Activated CD4-positive, alpha-beta T cell treated with anti-CD3 and anti-CD28 coated beads for 1 hour (primary cell): ENCODE measurements around the gene PRKN.
"Not testable (repeated sequence)": the region's sequence is repeated elsewhere in the genome, so short reads cannot be mapped to it uniquely, and the experiment has no call there.

Experiments
- DNase-seq: peaks from one replicate; pipeline ENCODE4 v3.0.0-alpha.2; 2020

Gene PRKN

DNA sequence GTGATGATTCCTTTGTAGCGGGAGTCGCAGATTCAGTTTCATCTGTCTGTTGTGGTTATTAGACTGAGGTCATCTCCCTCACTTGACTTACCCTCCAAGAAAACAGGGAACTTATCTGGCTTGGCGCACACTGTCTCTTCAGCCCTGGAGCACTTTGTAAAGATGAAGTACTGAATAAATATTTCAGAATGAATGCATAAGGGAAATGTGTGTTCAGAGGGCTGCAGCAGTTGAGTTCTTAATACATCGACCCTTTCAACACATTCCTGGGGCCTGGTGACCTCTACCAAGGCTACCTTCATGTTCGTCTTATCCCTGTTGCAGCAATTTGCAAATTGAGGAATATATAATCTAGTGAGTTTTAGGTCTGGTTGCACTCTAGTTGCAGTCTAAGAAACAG, 801.2 kb downstream of the PRKN start:
- no peak for DNase-seq

- no peak for DNase-seq
Measured at GRCh38 chr6:161924516-161925116, 803.0 kb downstream of the PRKN start.

DNA sequence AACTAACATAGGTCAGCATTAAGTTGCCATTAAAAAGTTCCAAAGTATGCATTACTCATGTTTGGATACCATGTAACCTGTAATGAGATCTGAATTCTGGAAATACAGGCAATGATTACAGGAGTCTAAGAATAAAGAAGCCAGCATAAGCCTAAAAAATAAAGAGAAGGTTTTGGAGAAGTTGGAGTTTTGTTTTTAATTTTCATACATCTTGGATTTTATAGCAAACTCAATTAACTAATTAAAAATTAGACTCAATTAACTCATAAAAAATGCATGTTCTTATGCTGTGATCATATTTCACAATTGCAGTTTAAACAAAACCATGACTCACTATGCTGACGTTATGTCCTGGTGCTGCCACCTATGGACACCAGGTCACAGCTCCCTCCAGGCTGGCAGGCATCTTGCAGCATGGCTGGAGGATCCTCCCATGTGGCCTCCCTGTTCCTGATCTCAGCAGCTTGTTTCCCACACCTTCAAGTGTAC, 804.9 kb downstream of the PRKN start:
- no peak for DNase-seq

DNA sequence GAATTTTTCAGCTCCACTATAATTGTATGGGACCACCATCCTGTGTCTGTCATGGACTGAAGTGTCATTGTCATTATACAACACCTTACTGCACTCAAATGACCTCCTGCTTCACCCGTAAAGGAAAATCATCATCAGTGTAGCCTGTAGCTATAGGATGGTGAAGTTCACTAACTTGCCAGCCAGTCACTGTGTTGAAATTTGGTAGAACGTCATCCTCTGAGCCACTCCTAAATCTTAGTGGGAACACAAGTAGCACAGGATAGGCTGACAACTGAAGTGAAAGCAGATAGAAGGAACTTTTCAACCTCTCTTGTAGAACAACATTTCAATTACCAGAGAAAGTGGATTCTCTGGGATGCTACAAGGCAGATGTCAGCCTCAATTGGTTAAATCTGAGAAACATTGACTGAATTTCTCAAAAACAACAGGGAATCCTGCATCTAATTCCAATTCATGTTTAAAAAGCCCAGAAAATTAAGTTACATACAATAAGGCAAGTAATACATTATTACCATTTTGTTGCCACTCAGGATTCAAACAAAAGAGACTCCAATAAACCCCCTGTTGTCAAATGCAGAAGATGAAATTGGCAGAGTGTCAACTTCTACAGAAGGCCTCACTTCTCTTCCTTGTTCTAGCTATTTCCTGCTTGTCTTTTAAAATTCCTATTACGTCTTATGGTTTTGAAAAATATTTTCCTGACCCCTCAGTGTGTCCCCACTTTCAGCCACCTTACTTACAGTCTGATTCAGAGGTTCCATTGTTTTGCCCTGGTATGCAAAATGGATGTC, 805.8 kb downstream of the PRKN start:
- no peak for DNase-seq

GRCh38 chr6:161919691-161920090, 807.9 kb downstream of the PRKN start:
- DNase-seq = no peak

GRCh38 chr6:161918628-161919205, 808.8 kb downstream of the PRKN start:
- no peak for DNase-seq

- no peak for DNase-seq
Measured at GRCh38 chr6:161918109-161918531, 809.4 kb downstream of the PRKN start.

- DNase-seq = no peak
Measured at GRCh38 chr6:161917645-161918044, 809.9 kb downstream of the PRKN start.

DNA sequence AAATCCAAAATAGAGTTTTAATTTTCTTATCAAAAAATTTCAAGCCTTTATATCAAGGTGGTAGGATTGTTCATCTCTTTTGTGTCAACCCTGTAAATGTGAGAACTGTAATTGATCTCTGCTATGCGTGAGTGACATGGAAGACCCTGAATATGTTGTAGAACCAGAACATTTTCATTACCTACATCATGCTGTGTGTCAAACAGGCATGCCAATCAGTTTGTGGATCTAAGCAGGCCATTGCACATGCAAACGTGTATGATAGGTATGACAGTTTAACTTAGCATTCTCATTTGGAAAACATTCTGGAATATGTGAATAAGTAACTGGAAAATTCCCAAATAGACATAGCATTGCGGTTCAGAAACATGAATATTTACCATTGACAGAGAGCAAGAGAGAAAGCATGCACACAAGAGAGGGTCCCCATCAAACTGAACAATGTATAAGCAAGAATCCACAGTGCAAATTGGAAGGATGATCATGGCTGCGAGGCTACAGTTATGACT, 812.1 kb downstream of the PRKN start:
- DNase-seq = no peak

DNA sequence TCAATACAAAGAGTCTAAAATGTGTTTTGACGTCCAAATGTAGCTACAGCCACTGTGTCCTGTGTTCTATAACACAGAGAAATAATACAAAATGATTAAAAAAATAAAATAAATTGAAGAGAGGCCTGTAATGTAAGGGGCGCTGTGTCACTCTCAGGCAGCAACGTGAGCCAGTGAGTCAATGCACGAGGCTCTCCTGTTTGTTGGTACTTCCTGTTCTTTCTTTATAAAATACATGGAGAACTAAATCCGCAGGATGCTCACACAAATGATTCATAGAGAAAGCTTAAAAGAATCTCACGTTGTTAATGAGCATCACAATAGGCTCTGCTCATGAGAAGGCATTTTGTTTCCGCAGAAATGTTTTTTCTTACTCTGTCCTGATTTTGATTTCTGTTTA, 818.7 kb downstream of the PRKN start:
- no peak for DNase-seq

DNA sequence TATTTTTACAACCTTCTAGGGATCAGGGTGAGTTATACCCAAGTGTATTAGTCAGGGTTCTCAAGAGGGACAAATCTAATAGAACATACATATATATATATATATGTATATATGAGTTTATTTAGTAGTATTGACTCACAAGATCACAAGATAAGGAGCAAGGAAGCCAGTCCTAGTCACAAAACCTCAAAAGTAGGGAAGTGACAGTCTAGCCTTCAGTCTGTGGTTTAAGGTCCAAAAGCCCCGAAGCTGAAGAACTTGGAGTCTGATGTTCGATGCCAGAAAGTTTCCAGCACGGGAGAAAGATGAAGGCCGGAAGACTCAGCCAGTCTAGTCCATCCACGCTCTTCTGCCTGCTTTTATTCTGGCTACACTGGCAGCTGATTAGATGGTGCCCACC, 821.0 kb downstream of the PRKN start:
- no peak for DNase-seq

- no peak for DNase-seq
Measured at GRCh38 chr6:161903584-161904212, 823.9 kb downstream of the PRKN start.

GRCh38 chr6:161901740-161902426, 825.7 kb downstream of the PRKN start:
- no peak for DNase-seq

- DNase-seq = no peak
Measured at GRCh38 chr6:161894436-161894835, 833.1 kb downstream of the PRKN start.

- no peak for DNase-seq
Measured at GRCh38 chr6:161891542-161891941, 836.0 kb downstream of the PRKN start.

DNA sequence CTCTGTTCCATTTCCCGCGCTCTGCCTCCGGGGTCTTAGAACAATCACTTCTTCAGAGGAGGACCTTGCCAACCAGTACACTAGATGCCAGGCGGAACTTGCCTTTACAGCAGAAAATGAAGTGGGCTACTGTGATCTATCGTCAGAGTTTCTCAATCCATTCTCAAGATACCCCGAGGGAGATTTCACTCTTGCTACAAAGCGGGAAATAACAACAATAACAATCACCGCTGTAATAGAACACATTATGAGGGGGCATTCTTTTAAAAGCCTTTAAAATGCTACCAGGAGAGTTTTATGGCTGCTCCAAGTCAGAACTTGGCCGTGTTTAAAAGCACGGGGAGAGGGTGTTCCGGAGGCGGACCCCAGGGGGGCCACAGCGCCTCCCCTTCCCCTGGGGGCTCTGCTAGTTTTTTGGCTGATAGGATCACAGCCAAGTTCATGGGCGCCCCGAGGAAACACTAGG, 836.7 kb downstream of the PRKN start:
- DNase-seq = no peak

- DNase-seq = no peak
Measured at GRCh38 chr6:161890133-161890831, 837.3 kb downstream of the PRKN start.

DNA sequence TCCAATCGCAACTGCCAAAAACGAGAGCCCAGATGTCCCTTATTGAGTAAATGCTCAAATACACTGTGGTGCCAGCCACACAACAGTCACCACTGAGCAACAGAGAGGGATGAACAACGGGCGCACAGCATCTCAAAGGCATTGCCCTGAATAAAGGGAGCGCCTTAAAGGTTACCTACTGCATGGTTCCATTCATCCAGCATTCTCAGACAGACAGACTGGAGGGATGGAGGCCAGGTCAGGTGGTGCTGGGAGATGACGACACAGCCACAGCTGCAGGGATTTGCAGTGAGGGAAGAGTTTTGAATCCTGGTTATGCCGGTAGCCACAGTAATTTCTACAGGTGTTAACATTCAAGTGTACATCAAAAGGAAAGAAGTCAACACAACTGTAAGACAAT, 838.2 kb downstream of the PRKN start:
- DNase-seq = no peak

GRCh38 chr6:161886545-161886944, 841.0 kb downstream of the PRKN start:
- DNase-seq = not testable (repeated sequence)

GRCh38 chr6:161884782-161885181, 842.8 kb downstream of the PRKN start:
- DNase-seq = no peak

- no peak for DNase-seq
Measured at GRCh38 chr6:161882196-161882765, 845.3 kb downstream of the PRKN start.

- DNase-seq = no peak
Measured at GRCh38 chr6:161880056-161880455, 847.5 kb downstream of the PRKN start.
